SH-SY5Y (cell line): Measurements from ENCODE around the gene RS1.

ENCODE experiments used
- GATA2 ChIP-seq: IDR thresholded peaks from 2 replicates; pipeline ENCODE4 v1.6.1; 2011; ENCODE audit warnings: mild to moderate bottlenecking, low read depth, low read length
- GATA3 ChIP-seq: IDR thresholded peaks from 2 replicates; pipeline ENCODE4 v1.6.1; 2011; ENCODE audit warnings: low read depth, mild to moderate bottlenecking, low read length, moderate library complexity

DNA sequence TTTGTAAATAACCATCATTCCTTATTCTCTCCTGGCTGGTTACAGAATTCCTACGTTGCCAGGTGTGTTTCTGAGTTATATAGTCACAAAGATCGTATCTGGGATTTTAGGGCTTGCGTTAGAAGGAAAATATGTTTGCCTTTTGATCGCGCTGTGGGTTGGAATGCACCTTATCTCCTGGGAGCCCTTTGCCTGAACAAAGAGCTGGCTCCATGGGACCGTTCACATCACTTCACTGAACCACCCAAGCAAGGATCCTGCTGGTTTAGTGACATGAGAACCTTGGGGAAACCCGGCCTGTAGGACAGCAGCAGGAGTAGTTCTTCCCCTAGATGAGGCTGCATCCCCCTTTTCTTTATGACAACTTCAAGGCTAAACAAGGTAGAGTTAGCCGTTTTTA, 51.6 kb downstream of the RS1 start:
- TF ChIP-seq GATA2 (no peak), GATA3 (no peak)
